SK-N-DZ (cell line): ENCODE measurements around the gene EVA1A.

Experiments used
- DNase-seq: peaks from one replicate; pipeline ENCODE4 v3.0.0-alpha.2; 2015; ENCODE audit warnings: low spot score
- small RNA-seq, 2 experiments: library from RNA; depleted of rRNA; stranded (forward); fragments of <200 nt; gene quantifications; one replicate each; pipeline ENCODE3, GENCODE V24; 2014

The EVA1A gene

DNA sequence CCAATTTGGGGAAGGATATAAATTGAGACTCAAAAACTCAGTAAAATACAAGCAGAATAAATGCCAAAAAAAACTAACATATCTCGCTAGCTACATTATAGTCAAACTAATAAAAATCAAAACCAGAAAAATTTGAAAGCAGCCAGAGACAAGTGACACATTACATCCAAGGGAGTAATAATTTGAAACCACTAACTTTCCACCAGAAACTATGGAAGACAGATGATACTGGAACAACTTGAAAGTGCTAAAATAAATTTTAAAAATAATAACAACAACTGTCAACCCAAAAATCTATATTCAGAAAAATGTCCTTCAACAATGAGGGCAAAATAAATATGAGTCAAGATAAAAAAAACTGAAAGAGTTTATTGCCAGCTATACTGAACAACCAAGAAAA is 110.7 kb downstream of the EVA1A start:
- DNase-seq, result no peak

DNA sequence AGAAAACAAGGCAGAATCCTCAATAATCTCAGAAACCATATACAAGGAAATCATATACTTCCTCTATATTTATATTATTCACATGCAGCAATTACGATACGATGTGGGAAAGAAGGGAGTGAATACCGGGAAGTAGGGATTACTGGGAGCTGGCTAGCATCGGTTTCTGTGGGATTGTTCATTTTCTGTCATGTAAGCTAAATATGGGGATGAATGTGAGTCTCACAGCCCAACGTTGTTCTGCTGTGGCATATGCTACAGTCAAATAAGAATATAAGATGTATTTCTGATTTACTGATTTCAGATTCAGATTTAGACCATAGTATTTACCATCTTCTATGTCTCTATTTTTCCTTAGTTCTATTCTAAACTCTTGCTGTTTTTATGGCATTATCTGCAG is 113.6 kb downstream of the EVA1A start:
- no peak for DNase-seq

Small RNAs within 50 kb of the gene (small RNA-seq; reads per million reads assigned to genes)
- gene RF01233, result 0 reads per million in 2 experiments
